IPS-NIHi7 (cell line): ENCODE results near the gene ADAMTSL1.
"Not testable (repeated sequence)": the region's sequence is repeated elsewhere in the genome, so short reads cannot be mapped to it uniquely, and the experiment has no call there.

Source experiments
- DNase-seq: peaks from one replicate; pipeline ENCODE4 v3.0.0; 2012; ENCODE audit warnings: mixed read lengths; ENCODE audit errors: extremely low spot score

The ADAMTSL1 gene

DNA sequence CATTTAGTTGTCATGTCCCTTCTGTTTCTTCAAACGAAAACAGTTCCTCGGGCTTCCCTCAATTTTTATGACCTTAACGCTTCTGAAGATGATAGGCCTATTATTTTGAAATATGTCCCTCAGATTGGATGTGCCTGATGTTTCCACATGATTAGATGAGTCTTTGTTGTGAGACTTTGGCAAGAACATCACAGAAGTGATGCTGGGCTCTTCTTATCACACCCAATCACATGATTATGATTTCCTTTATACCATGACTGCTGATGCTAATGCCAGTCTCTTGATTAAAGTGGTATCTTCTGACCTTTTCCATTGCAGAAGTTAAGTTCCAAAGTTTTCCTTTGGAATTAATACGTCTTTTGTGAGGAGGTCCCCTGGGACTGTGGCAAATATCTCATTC lies 383.4 kb downstream of the ADAMTSL1 start:
- DNase-seq = no peak

DNA sequence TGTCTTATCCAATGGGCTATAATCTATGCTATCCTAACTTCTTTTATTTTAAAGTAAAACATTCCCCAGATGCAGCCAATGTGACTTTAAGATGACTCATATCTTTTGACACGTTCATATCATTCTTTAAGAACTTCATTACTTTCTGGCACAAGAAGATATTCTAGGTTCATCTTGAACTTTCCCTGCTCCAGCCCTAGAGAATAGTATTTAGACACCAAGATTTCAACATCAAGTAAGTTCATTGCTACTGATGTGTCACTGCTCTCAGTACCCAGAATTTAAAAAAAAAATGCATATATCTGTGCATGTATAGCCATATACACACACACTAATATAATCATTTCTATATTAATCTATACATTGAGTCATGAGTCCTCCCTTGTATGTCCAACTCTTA lies 383.8 kb downstream of the ADAMTSL1 start:
- DNase-seq = no peak

DNA sequence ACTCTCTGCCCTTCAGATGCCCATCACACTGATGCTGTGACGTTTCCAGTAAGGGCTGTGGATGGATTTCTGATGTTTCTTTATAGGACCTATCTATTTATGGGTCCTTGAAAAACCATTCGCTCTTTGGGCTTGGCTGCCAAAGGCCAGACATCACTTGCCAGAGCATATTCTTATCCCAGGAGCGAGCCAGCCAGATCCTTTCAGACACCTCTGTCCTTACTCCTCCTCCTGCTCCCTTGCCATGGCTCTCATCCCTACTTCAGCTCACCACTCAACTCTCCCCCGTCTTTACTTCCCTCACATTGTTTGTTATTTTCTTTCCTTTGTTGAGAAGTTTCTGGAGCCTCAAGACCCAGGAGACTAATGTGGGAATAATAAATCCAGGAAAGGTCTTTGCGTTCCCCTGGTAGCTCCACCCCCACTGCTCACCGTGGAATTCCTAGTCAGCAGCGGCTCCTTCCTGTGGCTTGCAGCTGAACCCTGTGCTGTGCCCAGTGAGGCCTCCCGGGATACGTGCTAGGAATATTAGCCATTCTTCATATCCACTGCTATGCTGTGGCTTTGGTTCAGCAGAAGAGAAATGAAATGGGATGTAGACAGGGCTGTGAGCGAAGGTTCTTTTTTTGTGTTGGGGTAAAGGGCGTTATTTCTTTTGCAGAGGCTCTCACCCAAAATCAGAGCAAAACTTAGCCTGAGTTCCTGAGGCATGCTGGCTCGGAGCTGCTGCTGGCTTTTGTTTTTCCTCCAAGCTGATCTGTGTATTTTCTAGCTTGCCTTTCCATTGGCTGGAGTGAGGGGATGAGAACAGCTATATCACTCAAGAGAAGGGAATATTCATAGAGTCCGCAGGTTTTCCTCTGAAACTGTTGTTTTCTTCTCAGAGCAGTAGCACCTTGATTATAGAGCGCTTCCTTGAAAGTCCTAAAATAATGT lies 387.9 kb downstream of the ADAMTSL1 start:
- peak; percentile 57 for DNase-seq

DNA sequence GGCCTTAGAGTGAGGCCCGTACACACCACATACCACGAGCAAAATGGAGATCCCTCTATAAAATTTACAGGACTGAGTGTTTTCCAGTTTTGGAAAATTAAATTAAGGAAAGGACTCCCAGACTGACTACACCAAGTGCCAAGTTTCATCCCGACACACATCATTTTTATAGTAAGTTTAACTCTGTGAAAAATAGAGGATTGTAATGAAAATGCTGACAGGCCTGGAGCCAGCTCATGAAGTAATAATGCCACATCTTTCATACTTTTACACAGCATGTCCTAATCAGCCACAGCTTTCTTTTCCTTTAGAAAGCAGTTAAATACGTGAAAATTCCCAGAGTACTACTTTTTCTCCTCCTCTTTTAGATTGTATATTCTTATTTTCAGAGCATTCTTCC lies 389.8 kb downstream of the ADAMTSL1 start:
- no peak for DNase-seq

DNA sequence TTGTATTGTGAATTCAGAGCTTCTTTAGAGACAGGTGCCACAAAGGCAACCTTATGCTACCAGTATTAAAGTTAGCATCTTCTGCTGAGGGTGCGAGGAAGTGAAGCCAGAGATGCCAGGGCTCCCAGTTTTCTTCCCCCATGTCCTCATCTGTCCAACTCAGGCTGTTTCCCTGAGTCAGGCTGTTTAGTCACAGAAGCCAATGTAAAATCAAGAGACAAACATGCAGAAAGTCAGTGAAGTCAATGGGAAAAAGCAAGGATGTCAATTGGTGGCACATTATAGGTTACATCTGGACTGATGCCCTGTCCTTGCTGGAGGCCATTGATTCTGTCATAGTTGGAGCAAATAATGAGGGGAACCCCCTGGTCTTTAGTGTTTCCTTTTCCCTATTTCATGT lies 390.6 kb downstream of the ADAMTSL1 start:
- no peak for DNase-seq

DNA sequence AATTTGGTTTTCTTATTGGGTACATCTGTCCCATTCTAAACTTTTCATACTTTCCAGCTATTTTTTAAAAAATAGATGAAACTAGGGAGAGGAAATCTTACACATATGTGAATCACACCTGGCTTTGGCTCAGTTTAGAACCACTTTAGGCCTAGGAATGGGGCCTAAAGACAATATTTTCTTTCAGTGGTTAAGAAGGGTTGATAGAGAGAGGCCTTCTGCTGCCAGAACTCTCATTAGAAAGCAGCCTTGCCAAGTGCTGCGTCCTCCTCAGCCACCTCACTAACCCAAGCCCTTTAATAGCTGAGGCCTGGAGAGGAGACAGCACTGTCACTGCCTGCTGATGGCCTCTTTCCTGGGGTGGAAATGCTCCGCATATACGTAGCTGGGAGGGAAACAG lies 391.6 kb downstream of the ADAMTSL1 start:
- no peak for DNase-seq

DNA sequence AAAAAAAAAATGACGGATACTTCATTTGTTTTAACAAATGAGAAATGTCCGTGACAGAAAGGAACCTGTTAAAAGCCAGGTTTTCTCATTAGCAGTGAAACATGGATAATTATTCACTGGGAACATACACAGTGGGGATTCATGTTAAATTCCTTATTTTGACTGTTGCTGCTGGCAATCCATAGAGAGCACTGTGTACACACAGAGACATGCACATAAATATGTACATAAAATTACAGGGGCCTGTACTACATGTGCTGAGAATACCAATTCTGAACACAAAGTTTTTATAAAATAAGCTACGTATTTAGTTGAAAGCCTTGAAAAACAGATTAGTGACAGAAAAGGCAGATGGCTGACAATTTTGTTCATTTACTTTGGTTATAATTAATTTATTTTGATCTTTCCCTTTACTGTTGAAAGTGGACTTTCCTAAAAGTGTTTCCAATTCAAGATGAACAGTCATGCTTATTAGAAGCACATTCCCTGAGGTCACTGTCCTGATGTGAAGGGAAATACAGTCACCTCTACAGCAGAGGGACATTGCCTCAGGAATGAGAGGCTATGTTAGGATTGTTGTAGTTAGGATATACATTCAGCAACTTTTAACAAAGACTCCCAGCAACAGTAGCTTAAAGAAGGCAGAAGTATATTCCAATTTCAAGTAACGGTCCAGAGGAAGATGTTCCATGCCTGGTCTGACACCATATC lies 392.3 kb downstream of the ADAMTSL1 start:
- no peak for DNase-seq

DNA sequence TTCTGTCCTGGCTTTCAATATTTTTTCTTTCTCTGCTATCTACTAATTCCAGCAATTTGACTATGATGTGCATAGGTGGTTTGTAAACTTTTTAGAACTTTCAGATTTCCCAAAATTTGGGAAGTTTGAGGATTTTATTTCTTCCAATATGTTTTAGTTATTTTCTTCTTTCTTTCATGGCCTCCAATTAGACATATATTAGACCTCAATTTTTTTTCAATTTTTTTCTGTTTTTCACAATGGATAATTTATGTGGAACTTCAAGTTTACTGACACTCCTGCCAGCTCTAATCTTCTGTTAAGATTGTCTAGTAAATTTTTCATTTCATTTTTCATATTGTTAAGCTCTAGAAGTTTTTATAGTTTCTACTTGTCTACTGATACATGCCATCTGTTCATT lies 395.8 kb downstream of the ADAMTSL1 start:
- DNase-seq = no peak

DNA sequence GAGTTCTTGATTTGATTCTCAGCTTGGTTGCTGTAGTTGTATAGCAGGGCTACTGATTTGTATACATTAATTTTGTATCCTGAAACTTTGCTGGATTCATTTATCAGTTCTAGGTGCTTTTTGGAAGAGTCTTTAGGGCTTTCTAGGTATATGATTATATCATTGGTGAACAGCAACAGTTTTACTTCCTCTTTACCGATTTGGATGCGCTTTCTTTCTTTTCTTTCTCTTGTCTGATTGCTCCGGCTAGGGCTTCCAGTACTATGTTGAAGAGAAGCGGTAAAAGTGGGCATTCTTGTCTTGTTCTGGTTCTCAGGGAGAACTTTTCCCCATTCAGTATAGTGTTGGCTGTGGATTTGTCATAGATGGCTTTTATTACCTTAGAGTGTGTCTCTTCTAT lies 400.1 kb downstream of the ADAMTSL1 start:
- no peak for DNase-seq

DNA sequence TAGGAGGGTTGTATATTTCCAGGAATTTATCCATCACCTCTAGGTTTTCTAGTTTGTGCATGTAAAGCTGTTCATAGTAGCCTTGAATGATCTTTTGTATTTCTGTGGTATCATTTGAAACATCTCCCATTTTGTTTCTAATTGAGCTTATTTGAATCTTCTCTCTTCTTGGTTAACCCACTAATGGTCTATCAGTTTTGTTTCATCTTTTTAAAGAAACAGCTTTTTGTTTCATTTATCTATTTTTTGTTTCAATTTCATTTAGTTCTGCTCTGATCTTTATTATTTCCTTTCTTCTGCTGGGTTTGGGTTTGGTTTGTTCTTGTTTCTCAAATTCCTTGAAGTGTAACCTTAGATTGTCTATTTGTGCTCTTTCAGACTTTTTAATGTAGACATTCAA lies 401.0 kb downstream of the ADAMTSL1 start:
- not testable (repeated sequence) for DNase-seq

DNA sequence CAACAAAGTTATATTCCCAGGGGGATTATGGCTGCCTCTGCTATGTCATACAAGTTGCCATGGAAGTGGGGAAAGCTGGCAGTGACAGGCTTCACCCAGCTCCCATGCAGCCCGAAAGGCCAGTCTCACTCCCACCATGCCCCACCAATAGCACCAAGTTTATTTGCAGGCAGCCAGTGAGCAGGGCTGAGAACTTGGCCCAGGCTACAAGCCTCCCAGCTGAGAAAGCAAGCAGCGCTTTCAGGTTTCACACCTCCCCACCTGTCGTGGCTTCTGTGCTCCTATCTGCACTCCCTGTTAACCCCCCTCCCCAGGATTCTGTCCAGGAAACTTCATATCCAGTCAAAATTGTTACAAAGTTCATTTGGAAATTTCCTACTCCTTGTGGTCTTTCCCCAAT lies 404.0 kb downstream of the ADAMTSL1 start:
- DNase-seq = no peak

DNA sequence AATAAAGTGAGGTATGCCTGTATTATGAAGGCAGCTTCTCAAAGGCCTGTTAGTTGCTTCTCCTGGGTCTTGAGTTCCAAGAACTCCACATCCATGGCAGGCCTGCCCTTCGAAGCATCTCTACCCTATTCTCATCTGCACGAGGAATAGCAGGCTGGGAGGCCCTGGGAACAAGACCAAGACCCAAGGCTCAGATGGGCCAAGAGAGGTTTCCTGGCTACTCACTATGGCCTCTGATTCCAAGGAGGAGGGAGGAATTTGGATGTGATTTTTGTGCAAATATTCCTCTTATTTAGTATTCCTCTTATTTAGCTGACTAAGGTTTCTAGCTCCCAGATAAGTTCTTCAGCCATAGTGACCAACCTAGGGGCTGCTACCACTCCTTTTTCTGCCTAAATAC lies 407.8 kb downstream of the ADAMTSL1 start:
- DNase-seq = no peak

DNA sequence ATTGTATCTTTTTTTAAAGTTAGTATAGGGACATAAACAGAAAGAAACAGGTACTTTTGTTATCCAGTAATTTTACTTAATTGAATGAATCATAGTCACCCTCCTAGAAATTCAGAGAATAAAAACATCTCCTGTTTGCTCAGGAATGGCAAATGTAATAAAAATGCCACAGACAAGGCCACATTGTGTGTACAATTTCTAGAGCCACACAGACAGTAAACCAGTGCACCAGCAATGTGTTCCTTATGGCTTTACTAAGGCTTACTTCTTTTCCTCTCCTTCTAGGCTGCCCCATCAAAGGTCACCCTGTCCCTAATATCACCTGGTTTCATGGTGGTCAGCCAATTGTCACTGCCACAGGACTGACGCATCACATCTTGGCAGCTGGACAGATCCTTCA lies 413.6 kb downstream of the ADAMTSL1 start:
- DNase-seq = no peak

DNA sequence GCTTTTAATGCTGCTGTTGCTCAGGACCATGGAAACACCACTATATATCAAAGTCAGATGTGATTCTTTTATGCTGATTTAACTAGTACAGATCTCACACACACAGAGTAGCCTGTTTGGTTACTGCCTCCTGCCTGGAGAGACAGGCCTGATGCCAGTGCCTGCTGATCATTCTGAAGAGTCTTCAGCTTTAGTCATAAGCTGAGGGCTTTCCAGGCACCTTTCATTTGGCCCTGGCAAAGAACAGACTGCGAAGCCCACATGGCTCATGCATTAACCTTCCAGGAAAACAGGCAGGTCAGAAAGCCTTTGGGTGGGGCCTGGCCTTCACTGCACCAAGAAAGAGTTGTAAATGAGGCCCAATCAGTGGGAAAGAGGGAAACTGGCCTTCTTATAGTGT lies 414.3 kb downstream of the ADAMTSL1 start:
- DNase-seq = no peak

DNA sequence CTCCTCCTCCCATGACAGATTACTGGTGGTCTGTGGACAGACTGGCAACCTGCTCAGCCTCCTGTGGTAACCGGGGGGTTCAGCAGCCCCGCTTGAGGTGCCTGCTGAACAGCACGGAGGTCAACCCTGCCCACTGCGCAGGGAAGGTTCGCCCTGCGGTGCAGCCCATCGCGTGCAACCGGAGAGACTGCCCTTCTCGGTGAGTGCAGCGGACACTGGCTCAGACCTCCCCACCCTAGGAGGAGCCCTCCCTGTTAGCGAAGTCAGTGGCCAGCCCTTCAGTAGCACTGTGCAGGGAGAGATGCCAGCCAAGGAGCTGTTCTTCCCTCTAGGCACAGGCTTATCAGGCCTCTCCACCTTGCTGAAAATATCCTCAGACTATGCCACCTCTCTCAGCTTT lies 415.6 kb downstream of the ADAMTSL1 start:
- no peak for DNase-seq

DNA sequence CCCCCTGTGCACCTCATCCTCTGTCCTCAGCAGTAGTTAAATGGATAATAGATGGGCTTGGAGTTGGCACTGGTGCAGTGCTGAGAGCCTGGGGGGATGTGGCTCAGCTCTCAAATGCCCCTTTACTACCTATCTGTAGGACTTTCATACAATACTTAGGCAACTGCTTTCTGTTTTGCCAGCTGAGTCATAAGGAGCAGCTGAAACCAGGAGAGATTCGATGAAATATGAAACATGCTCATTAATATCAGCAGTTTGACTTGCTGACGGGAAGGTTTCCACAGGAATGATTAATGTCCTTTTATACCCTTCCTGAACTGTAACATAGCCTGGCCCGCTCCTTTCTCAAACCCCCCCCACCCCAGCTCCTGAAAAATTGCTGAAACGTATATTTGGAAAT lies 416.4 kb downstream of the ADAMTSL1 start:
- DNase-seq = no peak

DNA sequence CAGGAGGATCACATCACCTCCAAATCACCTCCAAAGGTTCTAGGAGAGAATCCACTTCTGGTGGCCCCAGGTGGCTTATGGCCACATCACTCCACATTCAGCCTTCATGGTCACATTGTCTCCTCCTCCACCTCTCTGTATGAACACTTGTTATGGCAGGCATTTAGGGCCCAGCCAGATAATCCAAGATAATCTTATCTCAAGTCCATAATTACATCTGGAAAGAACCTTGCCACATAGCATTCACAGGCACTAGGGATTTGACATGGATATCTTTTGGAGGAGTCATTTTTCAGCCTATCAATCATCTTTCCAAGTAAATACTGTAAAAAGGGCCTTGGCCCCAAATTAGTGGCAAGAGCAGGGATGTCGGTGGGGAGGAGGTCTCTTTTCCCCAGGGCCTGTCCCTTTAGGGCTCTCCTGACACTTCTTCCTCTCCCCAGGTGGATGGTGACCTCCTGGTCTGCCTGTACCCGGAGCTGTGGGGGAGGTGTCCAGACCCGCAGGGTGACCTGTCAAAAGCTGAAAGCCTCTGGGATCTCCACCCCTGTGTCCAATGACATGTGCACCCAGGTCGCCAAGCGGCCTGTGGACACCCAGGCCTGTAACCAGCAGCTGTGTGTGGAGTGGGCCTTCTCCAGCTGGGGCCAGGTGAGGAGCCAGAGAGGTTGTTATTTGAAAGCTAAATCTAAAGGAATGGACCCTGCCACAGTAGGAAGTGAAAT lies 418.2 kb downstream of the ADAMTSL1 start:
- no peak for DNase-seq

DNA sequence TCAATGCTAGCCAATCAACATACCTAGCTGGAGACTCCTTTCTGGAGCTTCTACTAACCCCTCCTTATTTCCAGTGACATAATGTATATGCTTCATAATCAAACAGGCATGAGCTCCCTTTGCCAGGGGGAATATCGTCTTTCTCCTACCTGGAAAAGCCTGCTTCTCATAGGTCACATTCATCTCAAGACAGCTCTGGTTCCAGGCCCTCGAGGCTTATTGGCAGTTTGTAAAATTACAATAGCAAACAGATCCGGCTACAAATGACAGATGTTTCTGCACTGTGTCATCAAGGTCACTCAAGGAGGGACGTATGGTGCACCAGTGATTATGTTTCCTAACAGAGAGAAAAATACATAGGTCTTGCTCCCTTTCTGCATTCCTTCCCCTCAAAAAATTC lies 419.1 kb downstream of the ADAMTSL1 start:
- no peak for DNase-seq

DNA sequence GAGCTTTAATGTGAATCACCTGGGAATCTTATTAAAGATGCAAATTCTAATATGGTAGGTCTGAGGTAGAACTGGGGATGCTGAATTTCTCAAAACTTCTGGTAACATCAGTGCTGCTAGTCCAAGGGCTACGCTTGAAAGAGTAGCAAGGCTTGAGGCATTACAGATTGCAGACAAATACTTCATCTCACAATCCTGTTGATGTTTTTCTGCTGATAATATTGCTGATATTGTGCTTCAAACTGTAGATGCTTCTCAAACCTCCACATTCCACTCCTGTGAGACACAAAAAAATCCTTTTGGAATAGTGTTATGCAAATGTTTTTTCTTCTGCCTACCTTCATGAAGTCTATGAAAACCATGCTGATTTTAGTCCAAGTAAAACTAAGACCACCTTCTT lies 419.5 kb downstream of the ADAMTSL1 start:
- no peak for DNase-seq

DNA sequence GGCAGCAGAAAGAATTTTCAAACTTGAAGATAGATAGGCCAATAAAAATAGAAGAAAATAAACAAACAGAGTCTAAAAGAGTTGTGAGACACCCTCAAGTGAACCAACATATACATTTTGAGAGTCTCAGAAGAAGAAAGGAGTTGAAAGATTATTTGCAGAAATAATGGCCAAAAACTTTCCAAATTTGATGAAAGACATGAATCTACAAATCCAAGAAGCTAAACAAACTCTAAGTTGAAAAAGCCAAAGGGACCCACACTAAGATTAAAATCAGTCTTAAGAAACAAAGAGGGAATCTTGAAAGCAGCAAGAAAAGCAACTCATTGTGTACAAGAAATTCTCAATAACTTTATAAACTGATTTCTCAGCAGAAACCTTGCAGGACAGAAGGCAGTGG lies 422.1 kb downstream of the ADAMTSL1 start:
- DNase-seq = no peak

DNA sequence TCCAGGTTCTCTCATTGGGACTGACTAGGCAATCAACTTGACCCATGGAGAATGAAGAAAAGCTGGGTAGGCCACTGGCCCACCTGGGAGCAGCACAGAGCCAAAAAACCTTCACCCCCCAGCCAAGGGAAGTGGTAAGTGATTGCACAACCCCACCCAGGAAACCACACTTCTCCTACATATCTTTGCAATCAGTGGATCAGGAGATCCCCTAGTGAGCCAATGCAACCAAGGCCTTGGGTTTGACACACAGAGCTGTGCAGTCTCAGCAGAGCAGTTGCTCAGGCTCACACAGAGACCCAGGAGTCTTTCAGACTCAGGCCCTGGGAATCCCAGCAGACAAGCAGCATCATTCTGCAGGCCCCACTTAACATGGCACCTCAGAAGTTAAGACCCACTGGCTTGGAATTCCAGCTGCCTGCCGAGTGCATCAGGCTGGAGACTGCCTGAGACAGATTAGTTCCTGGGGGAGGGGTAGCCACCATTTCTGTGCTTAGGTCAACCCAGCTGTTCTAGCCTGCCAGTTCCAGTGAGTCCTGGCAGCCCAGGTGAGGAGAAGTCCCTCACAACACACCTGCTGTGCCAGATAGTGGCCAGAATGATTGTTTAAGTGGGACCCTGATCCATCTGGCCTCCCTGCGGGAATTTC lies 422.7 kb downstream of the ADAMTSL1 start:
- DNase-seq = no peak

DNA sequence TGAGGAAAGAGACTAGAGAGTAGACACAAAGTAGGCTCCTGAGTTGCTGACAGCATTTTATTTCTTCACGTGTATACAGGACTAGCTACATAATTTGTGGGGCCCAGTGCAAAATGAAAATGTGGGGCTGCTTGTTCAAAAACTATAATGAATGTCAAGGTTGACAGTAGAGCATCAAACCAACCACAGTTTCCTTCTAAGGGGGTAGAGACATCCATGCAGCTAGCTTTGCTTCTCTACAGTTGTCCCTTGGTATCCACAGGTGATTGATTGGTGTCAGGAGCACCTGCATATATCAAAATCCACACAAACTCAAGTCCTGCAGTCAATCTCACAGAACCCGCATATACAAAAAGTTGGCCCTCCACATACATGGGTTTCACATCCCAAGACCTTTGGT lies 429.5 kb downstream of the ADAMTSL1 start:
- DNase-seq = no peak
